Measurements from ENCODE around the gene BPIFB1.

- no peak for TF ChIP-seq ELF4 (CRISPR knock-in tag; IDR thresholded peaks at IDR 0.05; ENCODE audit: low read depth)
- no peak for TF ChIP-seq CTCF (IDR thresholded peaks at IDR 0.05)
- no peak for TF ChIP-seq TEAD4 (CRISPR knock-in tag; IDR thresholded peaks at IDR 0.05)
- no peak for TF ChIP-seq ATF2 (CRISPR knock-in tag; IDR thresholded peaks at IDR 0.05; ENCODE audit: borderline replicate concordance, low read depth)
Observed at GRCh38 chr20:33309631-33310030, 26.6 kb downstream of the BPIFB1 start.
